NCI-H526 (cell line): ENCODE measurements around the gene SUGCT.
A peak's percentile ranks its signal among the peaks of the same experiment; 100 is the strongest.

ENCODE experiments used
- DNase-seq, 2 experiments: peaks; one replicate each; lab custom pipeline; 2025; lab: John Stamatoyannopoulos, UW

Gene SUGCT

GRCh38 chr7:40824461-40824860, 689.7 kb downstream of the SUGCT start:
- DNase-seq = no peak

GRCh38 chr7:40826411-40827221, 691.8 kb downstream of the SUGCT start:
- DNase-seq = no peak

GRCh38 chr7:40827222-40828085, 692.6 kb downstream of the SUGCT start:
- no peak for DNase-seq

GRCh38 chr7:40828686-40829600, 694.1 kb downstream of the SUGCT start:
- no peak for DNase-seq

GRCh38 chr7:40833191-40833887, 698.5 kb downstream of the SUGCT start:
- DNase-seq = no peak

- DNase-seq = no peak
Observed at GRCh38 chr7:40833888-40834234, 699.1 kb downstream of the SUGCT start.

- DNase-seq = peak in 1 of 2 experiments; percentile 3
Observed at GRCh38 chr7:40836218-40836617, 701.4 kb downstream of the SUGCT start.

- no peak for DNase-seq
Observed at GRCh38 chr7:40839881-40840280, 705.1 kb downstream of the SUGCT start.

- DNase-seq = no peak
Observed at GRCh38 chr7:40840990-40841389, 706.2 kb downstream of the SUGCT start.

- DNase-seq = no peak
Observed at GRCh38 chr7:40842641-40843040, 707.8 kb downstream of the SUGCT start.

GRCh38 chr7:40843338-40843985, 708.7 kb downstream of the SUGCT start:
- DNase-seq = no peak

- DNase-seq = no peak
Observed at GRCh38 chr7:40845943-40846342, 711.1 kb downstream of the SUGCT start.

GRCh38 chr7:40847921-40848320, 713.1 kb downstream of the SUGCT start:
- no peak for DNase-seq

- no peak for DNase-seq
Observed at GRCh38 chr7:40848541-40849221, 713.9 kb downstream of the SUGCT start.

- DNase-seq = no peak
Observed at GRCh38 chr7:40850017-40850416, 715.2 kb downstream of the SUGCT start.

- no peak for DNase-seq
Observed at GRCh38 chr7:40851001-40851400, 716.2 kb downstream of the SUGCT start.

- DNase-seq = no peak
Observed at GRCh38 chr7:40859076-40859475, 724.3 kb downstream of the SUGCT start.

GRCh38 chr7:40859965-40860543, 725.2 kb downstream of the SUGCT start:
- no peak for DNase-seq

GRCh38 chr7:40865441-40866233, 730.8 kb downstream of the SUGCT start:
- DNase-seq = no peak
